NCI-H1417 treated with DMSO at 0.1 percent for 48 hours (cell line): ENCODE measurements around the gene SLC35F3.
"Not testable (repeated sequence)": the region's sequence is repeated elsewhere in the genome, so short reads cannot be mapped to it uniquely, and the experiment has no call there.

Experiments used
- DNase-seq: peaks from one replicate; lab custom pipeline; 2025; lab: John Stamatoyannopoulos, UW

SLC35F3 gene

DNA sequence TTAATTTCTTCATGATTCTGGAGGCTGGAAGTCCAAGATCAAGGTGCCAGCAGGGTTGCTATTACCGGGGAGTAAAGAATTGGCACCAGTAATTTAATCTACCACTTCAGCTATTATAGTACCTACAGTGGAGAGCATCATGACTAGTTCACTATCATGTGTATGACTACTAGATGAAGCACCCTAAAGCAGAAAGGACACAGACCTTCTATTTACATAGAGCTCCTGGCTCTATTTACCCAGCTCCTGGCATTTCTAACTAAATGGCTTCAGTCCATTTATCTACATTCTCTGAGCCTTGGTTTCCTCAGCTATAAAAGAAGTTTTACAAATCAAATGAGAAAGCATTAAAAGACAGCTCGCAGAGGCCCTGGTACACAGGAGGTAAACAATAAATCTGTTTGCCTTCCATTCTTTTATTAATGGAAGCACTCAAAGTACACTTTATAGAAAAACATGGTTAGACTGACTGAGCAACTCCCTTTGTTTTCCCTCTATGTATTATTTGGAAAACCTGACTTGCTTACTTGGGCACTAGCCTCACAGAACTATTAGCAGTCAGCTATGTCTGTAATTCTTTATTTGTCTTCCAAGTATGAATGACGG, 203.0 kb downstream of the SLC35F3 start:
- no peak for DNase-seq

DNA sequence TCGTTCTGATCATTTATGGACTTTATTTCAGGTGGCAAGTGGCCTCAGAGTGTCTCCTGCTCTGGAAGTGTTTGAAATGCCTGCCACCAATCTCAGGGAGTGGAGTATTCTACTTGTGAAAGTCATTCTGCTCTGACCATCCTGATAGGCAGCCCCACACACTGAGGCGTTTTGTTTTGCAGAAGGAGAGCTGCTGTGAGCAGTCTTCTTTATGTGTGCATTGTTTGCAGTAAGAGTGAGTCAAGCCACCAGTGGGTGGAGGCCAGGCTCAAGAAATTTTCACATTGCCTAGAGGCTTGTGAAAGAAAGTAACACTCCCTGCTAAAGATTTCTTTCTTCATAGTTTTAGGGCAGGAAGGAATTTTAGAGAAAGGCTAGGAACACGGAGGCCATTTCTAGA, 204.4 kb downstream of the SLC35F3 start:
- no peak for DNase-seq

DNA sequence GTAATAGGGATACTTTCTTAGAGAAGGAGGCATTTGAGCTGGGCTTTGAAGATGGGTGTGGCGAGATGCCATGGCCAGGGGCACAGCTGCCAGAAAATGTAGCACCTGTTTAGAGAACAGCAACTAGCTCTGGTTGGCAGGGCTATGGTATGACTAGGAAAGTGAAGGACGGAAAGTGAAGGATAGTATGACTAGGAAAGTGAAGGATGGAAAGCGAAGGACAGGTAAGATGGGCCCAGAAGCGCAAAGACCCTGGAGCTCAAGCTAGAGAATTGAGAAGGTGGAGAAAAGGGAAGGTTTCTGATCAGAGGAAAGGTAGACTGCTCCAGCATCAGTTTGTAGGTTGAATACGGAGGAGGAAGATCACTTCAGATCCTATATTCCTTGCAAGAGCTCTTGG, 205.4 kb downstream of the SLC35F3 start:
- DNase-seq = no peak

DNA sequence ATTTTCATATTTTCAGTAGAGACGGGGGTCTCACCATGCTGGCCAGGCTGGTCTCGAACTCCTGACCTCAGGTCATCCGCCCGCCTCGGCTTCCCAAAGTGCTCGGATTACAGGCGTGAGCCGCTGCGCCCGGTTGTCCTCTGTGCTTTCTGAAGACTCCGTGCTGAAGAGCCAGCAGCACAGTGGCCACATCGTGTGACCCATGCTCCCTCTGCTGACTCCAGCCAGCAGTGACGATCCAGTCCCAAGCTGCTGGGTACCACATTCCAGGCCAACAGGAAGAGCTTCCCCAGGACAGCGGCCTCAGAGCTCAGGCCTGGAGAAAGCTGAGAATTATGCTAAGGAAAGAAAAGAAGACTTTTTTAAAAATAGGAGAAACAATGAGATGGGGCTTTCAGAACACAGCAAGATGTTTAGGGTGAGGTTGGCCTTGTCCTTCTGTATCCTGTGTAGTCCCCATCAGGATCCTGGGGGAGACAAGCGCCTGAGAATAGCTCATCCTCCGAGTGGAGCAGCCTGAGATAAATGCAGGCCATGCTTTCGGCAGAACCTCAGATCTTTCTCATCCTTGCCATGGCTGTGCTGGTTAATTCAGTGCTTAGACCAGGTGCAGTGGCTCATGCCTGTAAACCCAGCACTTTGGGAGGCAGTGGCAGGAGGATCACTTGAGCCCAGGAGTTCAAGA, 207.1 kb downstream of the SLC35F3 start:
- no peak for DNase-seq

DNA sequence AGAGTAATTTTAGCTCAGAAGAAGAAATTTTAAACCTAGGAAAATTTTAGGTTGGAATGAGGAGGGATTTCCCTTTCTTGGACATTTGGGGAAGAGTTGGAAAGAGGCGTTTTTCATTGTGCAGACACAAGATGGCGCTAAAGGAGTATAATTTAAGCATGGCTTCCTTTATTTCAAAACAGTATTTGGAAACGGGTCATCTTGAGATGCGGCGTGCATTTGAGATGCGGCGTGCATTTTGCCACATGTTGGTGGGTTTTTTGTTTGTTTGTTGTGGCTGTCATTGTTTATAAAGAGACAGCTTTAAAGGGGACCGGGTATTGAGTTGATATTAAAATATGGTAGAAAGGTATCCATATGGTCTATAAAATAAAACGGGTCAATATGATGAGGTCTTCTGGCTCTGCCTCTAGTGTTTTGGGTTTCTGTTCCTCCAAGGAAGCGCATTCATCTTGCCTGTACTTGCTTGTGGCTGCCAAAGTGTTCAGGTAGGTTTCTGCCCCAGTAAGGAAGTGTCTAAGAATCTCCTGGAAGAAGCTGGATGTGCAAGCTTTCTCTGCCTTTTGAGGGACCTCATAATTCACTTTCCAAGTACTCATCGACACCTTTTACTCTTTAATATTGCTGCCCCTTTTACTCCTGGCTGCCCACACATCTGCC, 210.3 kb downstream of the SLC35F3 start:
- no peak for DNase-seq

DNA sequence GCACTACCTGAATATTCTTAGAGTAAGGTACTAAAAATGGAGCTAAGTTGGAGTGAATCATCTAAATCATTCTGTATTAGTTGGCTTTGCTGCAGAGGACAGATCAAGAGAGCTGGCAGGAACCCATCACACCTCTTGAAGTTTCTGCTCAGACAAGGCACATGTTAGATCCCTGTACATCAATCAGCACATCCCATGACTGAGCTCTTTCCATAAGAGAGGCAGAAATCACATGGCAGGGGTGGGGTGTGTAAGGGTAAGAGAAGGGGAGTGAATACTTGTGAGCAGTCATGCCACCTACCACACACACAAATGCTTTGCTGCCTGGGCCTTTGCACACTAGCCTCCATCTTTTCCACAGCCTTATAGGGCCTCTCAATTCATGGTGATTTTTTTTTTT, 214.4 kb downstream of the SLC35F3 start:
- no peak for DNase-seq

DNA sequence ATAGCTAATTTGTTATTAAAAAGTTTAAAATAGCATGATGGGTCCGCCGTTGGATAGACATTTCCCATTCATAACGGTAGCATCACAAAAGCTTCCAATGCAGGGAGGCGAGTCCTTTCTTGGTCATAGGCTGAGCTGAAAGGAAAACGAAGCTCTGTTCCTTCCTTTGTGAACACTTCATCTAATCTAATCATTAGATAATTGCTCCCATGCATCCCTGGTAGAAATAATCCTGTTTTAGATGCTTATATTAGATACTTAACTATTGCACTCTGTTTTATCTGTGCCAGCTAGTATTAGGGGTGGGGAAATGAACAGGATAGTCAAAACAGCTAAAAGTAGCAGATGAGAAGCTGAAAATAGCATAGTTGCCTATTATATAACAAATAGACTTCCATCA, 215.0 kb downstream of the SLC35F3 start:
- DNase-seq = no peak

DNA sequence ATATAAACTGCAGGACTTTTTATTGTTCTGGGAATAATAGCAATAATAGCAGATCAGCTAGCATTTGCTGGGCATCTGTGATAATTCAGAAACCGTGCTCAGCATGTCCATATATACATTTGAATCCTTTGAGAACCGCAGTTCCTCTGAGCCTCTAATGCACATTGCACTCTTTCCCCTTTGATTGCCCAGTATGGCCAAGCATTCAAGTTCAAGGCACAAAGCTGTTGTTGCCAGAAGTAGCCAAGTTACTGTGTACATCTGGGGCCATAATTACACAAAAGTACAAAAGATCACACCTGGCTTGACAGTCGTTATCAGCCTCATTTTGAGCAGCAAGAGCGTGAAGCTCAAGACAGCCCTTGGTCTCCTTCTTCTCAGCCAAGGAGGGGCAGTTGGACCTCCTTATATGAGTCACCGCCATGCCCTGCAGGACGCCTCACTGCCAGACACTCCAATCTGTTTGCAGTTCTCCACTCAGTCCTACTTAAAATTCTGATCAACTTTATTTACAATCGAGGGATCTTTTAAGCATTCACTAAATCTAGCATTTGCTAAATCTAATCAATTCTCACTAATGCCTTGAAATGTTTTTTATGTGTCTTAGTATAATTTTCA, 216.0 kb downstream of the SLC35F3 start:
- no peak for DNase-seq

DNA sequence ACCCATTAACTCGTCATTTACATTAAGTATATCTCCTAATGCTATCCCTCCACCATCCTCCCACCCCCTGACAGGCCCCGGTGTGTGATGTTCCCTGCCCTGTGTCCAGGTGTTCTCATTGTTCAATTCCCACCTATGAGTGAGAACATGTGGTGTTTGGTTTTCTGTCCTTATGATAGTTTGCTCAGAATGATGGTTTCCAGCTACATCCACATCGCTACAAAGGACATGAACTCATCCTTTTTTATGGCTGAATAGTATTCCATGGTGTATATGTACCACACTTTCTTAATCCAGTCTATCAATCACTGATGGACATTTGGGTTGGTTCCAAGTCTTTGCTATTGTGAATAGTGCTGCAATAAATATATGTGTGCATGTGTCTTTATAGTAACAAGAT, 217.2 kb downstream of the SLC35F3 start:
- DNase-seq = not testable (repeated sequence)

DNA sequence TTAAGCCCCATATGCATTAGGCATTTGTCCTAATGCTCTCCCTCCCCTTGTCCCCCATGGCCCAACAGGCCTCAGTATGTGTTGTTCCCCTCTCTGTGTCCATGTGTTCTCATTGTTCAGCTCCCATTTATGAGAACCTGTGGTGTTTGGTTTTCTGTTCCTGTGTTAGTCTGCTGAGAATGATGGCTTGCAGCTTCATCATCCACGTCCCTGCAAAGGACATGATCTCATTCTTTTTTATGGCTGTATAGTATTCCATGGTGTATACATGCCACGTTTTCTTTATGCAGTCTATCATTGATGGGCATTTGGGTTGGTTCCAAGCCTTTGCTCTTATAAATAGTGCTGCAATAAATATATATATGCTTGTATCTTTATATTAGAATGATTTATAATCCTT, 218.1 kb downstream of the SLC35F3 start:
- not testable (repeated sequence) for DNase-seq

DNA sequence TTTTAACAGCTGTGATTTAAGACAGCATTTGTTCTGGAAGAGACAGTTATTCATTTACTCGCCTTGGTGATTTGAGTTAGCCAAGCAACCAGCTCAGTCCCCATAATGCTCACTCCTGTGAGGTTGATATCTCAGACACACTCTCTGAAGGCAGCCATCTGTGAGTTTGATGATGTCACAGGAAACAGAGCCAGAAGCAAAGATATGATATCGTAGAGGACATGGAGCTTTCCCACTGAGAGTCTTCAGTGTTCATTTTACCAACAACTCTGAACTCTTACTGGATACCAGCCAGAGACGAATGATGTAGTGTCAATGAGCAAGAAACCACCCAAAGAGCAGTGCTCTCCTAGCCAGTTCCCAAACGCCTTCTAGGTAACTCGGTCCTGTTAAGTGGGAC, 219.4 kb downstream of the SLC35F3 start:
- no peak for DNase-seq

DNA sequence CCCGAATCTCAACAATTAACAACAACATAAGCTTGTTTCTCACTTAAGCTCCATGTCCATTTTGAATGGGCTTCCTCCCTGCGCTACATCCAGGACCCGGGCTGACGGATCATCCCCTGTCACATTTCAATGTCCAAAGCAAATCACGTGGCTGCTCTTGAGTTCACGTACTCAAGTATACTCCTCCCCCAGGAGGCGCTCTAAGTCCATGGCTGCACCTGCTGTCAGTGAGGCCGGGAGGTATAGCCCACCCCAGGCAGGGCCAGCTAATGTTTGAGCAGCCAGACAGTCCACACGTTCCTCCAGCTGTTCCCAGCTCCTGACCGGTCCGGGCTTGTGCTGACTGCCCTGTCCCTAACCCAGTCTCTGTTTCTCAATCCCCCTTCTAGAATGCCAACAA, 220.8 kb downstream of the SLC35F3 start:
- DNase-seq = no peak

DNA sequence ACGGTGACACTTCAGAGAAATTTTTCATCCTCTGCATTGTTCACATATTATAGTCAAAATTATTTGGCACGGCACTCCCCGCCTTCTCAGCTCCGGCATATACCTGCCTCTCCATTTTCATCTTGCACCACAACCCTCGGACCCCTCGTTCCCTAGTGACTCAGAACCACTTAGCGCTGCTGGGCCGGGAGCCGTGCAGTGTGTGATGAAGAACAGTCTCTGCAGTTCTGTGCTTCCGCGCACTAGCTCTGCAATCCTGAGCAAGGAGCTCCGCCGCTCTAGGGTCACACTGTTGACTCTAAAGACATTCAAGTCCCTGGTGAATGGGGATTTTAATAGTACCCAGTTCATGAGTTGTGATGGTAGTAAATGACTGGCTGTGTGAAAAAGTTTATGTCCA, 221.2 kb downstream of the SLC35F3 start:
- DNase-seq = no peak

DNA sequence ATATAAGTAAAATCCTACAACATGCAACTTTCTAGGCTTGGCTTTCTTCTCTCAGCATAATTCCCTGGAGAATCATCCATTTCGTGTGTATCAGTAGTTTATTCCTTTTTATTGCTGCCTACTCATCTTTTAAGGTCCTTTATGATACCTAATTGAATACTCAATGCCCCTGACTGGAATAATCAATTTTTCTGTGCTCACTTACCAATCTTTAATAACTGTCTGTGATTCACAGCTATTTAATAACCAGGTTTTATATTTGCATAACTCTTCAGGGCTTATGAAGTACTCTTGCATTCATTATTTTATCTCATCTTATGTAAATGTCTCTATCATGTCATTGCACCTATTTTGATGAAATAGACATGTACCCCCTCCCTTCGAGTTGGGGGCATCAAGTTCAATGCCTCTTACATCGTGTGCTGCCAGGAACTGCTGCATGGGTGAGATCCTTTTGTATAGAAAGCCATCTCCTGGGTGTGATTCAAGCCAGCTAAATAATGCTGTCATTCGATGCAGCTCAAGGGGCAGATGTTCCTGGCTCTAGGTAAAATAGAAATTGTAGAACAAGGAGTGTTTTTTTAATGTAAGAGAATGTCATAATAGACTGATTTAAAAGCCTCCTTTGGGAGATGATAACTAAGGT, 222.7 kb downstream of the SLC35F3 start:
- no peak for DNase-seq

DNA sequence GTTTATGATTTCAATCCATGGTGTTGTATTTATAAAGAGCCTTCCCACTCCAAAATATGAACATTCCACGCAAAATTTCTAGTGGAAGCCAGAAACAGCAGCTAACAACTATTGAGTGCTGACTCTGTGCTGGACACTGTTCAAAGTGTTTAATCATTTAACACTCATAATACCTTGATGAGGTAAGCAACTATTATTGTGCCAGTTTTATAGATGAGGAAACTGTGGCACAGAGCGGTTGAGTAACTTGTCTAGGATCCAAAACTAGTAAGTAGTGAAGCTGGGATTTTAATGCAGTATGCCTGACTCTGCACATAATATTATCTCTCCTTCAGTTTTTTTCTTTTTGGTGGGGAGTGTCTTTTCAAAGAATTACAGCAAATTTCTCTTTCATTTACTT, 228.3 kb downstream of the SLC35F3 start:
- no peak for DNase-seq

DNA sequence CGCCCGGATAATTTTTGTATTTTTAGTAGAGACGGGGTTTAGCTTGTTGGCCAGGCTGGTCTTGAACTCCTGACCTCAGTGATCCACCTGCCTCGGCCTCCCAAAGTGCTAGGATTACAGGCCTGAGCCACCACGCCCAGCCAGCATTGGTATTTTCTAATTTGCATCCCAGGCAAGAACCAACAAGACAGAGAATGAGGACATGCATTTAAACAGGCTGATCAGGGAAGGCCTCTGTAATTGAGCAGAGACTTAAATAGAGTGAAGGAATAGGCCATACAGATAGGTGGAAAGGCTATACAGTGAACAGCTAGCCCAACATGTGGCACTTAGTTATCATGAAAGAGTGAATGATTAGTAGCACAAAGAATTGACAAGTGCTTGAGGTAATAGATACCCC, 230.4 kb downstream of the SLC35F3 start:
- DNase-seq = no peak

DNA sequence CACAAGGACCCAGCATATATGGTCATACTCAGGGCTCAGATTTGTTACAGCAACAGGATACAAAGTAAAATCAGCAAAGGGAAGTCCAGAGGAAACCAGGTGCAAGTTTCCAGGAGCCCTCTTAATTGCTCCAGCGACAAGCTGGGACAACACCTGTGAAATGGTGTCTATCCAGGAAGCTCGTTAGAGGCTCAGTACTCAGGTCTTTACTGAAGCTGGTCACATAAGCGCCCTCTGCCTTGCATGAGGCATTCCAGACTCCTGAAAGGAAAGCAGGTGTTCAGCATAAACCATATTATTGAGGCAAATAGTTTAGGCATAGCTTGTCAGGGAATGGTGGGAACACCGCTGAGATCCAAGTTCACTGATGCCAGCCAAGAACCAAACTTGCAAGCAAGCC, 231.0 kb downstream of the SLC35F3 start:
- DNase-seq = no peak

DNA sequence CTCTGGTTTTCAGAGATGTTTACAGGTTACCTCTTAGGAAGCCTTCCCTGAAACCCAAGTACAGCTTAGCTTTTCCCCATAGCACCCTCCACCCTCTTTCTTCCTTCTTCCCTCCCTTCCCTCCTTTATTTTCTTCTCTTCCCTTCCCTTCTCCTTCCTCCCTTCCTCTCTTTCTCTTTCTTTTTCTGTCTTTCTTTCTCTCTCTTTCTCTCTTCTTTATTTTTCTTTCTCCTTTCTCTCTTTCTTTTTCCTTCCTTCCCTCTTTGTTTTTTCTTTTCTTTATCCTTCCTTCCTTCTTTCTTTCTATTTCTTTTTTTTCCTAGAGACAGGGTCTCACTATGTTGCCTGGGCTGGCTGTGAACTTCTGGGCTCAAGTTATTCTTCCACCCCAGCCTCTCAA, 231.6 kb downstream of the SLC35F3 start:
- DNase-seq = no peak

DNA sequence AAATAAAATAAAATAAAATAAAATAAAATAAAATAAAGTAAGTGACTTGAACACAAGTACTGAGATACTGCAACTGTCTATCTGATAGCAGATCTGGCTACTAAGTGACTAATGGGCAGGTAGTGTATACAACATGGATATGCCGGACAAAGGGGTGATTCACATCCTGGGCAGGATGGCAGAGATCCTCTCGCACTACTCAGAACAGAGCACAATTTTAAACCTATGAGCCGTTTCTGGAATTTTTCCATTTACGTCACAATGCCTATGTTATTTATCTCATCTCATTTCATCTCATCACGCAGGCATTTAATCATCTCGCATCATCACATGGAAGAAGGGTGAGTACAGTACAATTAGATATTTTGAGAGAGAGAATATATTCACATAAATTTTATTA, 235.5 kb downstream of the SLC35F3 start:
- DNase-seq = no peak

DNA sequence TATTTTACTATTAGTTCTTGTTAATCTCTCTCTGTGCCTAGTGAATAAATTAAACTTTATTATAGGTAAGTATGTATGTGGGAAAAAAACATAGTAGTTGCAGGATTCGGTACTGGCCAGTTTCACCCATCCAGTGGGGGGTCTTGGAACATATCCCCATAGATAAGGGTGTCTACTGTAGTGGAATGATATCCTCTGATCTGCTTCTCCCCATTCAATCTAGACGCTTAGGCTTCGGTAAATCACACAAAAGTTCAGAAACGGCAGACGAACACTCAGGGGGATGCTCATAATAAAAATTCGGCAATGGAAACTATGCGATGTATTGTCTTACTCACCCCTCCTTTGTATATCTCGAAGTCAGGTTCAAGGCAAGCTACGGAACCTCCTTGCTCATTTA, 235.9 kb downstream of the SLC35F3 start:
- DNase-seq = no peak

DNA sequence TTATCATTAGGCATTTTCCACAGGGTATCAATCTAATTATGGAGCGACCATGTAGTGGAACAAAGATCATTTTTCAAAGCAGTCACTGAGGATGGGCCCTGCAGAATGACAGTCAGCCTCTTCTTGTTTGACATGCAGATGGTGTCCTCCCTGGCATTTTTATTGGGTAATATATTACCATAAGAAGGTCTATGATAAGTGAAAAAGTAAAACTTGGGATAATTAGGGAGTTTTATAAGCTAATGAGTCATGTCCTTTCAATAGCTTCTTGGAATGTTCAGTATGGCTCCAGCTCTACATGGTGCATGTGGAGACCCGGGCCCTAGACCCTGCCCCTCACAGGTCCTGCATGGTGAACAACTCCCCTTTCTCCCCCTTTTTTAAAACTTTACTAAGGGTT, 236.5 kb downstream of the SLC35F3 start:
- no peak for DNase-seq

DNA sequence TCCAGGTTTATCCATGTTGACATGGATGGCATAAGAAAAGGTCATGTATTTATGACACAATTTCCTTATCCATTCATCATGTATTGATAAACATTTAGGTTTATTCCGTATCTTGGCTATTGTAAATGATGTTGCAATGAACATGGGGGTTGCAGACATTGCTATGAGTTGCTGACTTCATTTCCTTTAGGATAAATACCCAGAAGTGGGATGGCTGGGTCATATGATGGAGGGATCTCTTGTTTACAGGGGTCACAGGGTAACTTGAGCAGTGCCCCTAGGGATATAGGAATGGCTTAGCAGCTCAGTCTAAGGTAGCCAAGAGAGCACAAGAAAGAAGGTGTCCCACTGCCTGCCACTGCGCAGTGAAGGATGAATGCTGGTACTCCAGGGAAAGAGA, 239.2 kb downstream of the SLC35F3 start:
- DNase-seq = no peak

DNA sequence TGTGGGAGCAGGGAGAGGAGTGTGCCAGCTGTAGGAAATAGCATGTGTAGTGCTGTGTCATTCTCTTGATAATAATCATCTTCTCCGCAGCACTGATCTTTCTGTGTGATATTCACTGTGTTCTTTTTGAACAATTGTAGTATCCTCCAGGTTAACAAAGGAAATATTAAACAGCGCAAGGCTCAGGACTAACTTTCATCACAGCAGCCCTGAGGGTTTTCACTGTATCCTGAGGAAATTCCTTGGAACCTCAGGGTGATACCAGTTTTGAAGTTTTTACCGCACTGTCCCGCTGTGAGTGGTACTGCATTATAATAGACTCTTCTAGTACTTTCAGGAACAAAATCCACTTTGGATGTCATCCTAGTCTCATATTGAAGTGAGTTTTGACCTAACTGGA, 240.4 kb downstream of the SLC35F3 start:
- DNase-seq = no peak
